ENCODE measurements around the gene FEM1B. TPM values are rescaled to one million over a fixed set of nuclear protein-coding genes. Genes with fewer than 3 reads are reported as not detected.

The FEM1B gene
- total RNA-seq, 1 donor from 2014 or later, result 57.0 TPM

- Histone ChIP-seq H3K4me3 (no peak overlapping the region), H3K27me3 (no peaks in the 10 kb centered on the region), H3K36me3 (no peaks in the 10 kb centered on the region), H3K4me1 (peaks cover 0 to 2% of the 10 kb centered on the region in 2 donors), H3K27ac (no peak overlapping the region), H3K9me3 (no peaks in the 10 kb centered on the region)
- no peak for TF ChIP-seq CTCF (IDR thresholded peaks at IDR 0.05)
- intact Hi-C loops (cut with DNase I), result no loop called here
- DNase-seq (ENCODE audit: low spot score in 2 of 2), result peak in 1 of 2 donors; percentile 46
Measured at GRCh38 chr15:68235022-68235421, 42.5 kb upstream of the FEM1B start.

- intact Hi-C loops (cut with DNase I), result no loop called here
- H3K4me1 ChIP-seq, result no peaks in the 10 kb centered on the region
- H3K4me3 ChIP-seq, result no peak overlapping the region
- no peak for TF ChIP-seq CTCF (IDR thresholded peaks at IDR 0.05)
- peaks cover 0 to 13% of the 10 kb centered on the region in 2 donors for H3K9me3 ChIP-seq
- no peaks in the 10 kb centered on the region for H3K36me3 ChIP-seq
- no peak overlapping the region for H3K27ac ChIP-seq
- H3K27me3 ChIP-seq, result no peaks in the 10 kb centered on the region
- no peak for DNase-seq (ENCODE audit: low spot score in 2 of 2)
Measured at GRCh38 chr15:68239025-68239424, 38.5 kb upstream of the FEM1B start.

GRCh38 chr15:68241088-68241935 is 36.2 kb upstream of the FEM1B start:
- intact Hi-C loops (cut with DNase I), result no loop called here
- Histone ChIP-seq H3K27me3 (no peaks in the 10 kb centered on the region), H3K9me3 (peaks cover 0 to 21% of the 10 kb centered on the region in 2 donors), H3K4me1 (no peaks in the 10 kb centered on the region), H3K4me3 (no peak overlapping the region), H3K27ac (no peak overlapping the region), H3K36me3 (no peaks in the 10 kb centered on the region)
- no peak for DNase-seq (ENCODE audit: low spot score in 2 of 2)
- no peak for TF ChIP-seq CTCF (IDR thresholded peaks at IDR 0.05)

GRCh38 chr15:68244235-68244634 is 33.3 kb upstream of the FEM1B start:
- Histone ChIP-seq H3K36me3 (no peaks in the 10 kb centered on the region), H3K27me3 (no peaks in the 10 kb centered on the region), H3K9me3 (peaks cover 0 to 21% of the 10 kb centered on the region in 2 donors), H3K4me3 (no peak overlapping the region), H3K27ac (no peak overlapping the region), H3K4me1 (no peaks in the 10 kb centered on the region)
- TF ChIP-seq CTCF (IDR thresholded peaks at IDR 0.05), result no peak
- intact Hi-C loops (cut with DNase I), result no loop called here
- no peak for DNase-seq (ENCODE audit: low spot score in 2 of 2)

GRCh38 chr15:68249058-68249713 is 28.4 kb upstream of the FEM1B start:
- TF ChIP-seq CTCF (IDR thresholded peaks at IDR 0.05), result no peak
- DNase-seq (ENCODE audit: low spot score in 2 of 2), result no peak
- peaks cover 0 to 3% of the 10 kb centered on the region in 2 donors for H3K4me1 ChIP-seq
- H3K27ac ChIP-seq, result no peak overlapping the region
- H3K4me3 ChIP-seq, result no peak overlapping the region
- H3K9me3 ChIP-seq, result peaks cover 0 to 7% of the 10 kb centered on the region in 2 donors
- intact Hi-C loops (cut with DNase I), result no loop called here
- no peaks in the 10 kb centered on the region for H3K36me3 ChIP-seq
- H3K27me3 ChIP-seq, result no peaks in the 10 kb centered on the region
